ENCODE results near the gene ANO10. TPM values are rescaled to one million over a fixed set of nuclear protein-coding genes. Genes with fewer than 3 reads are reported as not detected.

ANO10 gene
- total and polyA plus RNA-seq, 2 donors (not counting 3 experiments of a cell fraction or from before 2014, with no cell fraction given) = 28.4 to 45.8 TPM

DNA sequence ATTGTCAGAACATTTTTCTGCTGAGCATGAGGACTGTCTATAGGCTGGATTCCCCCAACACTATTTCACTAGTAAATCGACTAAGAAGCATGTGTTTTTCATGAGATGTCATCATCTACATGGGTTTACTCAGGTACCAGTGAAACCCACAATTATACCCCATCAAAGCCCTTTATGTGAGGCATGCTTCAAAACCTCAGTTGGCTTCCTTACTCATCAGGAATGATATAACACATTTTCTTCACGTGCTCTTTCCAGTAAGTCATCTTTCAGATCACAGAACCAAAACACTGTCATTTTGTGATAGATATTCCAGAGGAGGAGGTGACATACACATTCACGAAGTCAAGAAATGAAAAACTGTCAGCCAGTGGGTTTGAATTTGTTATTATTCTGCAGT, 116.5 kb downstream of the ANO10 start:
- no peak for FAIRE-seq
- no TSS peak for BruUV-seq (replicated peaks)
- Histone ChIP-seq H3K27ac (ENCODE audit: insufficient read depth, low read depth, low read length) (no peak overlapping the region), H3K79me2 (ENCODE audit: control insufficient read depth, insufficient read depth, low read length) (peaks cover 6% of the 10 kb centered on the region), H4K20me1 (replicated peaks; ENCODE audit: control insufficient read depth, extremely low read depth, insufficient read depth, low read length) (no peaks in the 10 kb centered on the region), H3K4me1 (ENCODE audit: control insufficient read depth, extremely low read depth, insufficient read depth, low read length) (peaks cover 18% of the 10 kb centered on the region), H3K4me3 (replicated peaks in 1 of 3; ENCODE audit: insufficient read depth in 1 of 3, low read depth in 1 of 3, low read length in 3 of 3) (no peak overlapping the region), H3K9me1 (replicated peaks; ENCODE audit: control insufficient read depth, extremely low read depth, insufficient read depth, low read length) (no peaks in the 10 kb centered on the region), H3K36me3 (ENCODE audit: control insufficient read depth in 2 of 2, extremely low read depth in 1 of 2, insufficient read depth in 2 of 2, low read length in 2 of 2) (no peaks in the 10 kb centered on the region), H3K4me2 (ENCODE audit: insufficient read depth, low read length) (no peak overlapping the region), H2AFZ (ENCODE audit: low read depth, low read length) (no peak overlapping the region), H3K27me3 (ENCODE audit: control insufficient read depth in 2 of 2, insufficient read depth in 2 of 2, low read length in 2 of 2) (no peaks in the 10 kb centered on the region), H3K9ac (replicated peaks; ENCODE audit: extremely low read depth, insufficient read depth, low read length) (no peak overlapping the region), H3K9me3 (replicated peaks; ENCODE audit: control insufficient read depth, insufficient read depth, low read length) (no peaks in the 10 kb centered on the region)
- no peak for TF ChIP-seq EZH2 (IDR thresholded peaks at IDR 0.05; ENCODE audit: borderline replicate concordance, low read depth, low read length, severe bottlenecking)
- TF ChIP-seq JUN (IDR thresholded peaks at IDR 0.05; ENCODE audit: borderline replicate concordance, insufficient read depth, insufficient read length, low read depth) = no peak
- TF ChIP-seq, protein P1, sequence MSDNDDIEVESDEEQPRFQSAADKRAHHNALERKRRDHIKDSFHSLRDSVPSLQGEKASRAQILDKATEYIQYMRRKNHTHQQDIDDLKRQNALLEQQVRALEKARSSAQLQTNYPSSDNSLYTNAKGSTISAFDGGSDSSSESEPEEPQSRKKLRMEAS (IDR thresholded peaks at IDR 0.05; ENCODE audit: insufficient read depth, insufficient read length) = no peak
- TF ChIP-seq, protein P2, sequence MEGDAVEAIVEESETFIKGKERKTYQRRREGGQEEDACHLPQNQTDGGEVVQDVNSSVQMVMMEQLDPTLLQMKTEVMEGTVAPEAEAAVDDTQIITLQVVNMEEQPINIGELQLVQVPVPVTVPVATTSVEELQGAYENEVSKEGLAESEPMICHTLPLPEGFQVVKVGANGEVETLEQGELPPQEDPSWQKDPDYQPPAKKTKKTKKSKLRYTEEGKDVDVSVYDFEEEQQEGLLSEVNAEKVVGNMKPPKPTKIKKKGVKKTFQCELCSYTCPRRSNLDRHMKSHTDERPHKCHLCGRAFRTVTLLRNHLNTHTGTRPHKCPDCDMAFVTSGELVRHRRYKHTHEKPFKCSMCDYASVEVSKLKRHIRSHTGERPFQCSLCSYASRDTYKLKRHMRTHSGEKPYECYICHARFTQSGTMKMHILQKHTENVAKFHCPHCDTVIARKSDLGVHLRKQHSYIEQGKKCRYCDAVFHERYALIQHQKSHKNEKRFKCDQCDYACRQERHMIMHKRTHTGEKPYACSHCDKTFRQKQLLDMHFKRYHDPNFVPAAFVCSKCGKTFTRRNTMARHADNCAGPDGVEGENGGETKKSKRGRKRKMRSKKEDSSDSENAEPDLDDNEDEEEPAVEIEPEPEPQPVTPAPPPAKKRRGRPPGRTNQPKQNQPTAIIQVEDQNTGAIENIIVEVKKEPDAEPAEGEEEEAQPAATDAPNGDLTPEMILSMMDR (IDR thresholded peaks at IDR 0.05; ENCODE audit: extremely low read depth in 1 of 2, insufficient read depth in 1 of 2, low read depth in 1 of 2, low read length in 2 of 2) = no peak
- no peak for TF ChIP-seq GATA2 (IDR thresholded peaks at IDR 0.05; ENCODE audit: insufficient read depth, insufficient read length, low read depth, low read length)
- no peak for TF ChIP-seq POLR2A (IDR thresholded peaks at IDR 0.05; ENCODE audit: low read depth, low read length)
- no peak for TF ChIP-seq FOS (IDR thresholded peaks at IDR 0.05; ENCODE audit: borderline replicate concordance, insufficient read depth, low read length)
- TF ChIP-seq MYC (IDR thresholded peaks at IDR 0.05; ENCODE audit: low read depth, low read length) = no peak
- no peak for TF ChIP-seq POLR2AphosphoS5 (IDR thresholded peaks at IDR 0.05; ENCODE audit: insufficient read depth, low read depth, low read length)
- dilution Hi-C loops (cut with MboI; ENCODE audit: extremely low pct_ligation_motif_present, low sequenced_read_pairs) (no loop called here), intact Hi-C loops (cut with micrococcal nuclease) (no loop called here)
- DNase-seq (ENCODE audit: low read depth, low spot score) = no peak
- POLR2A ChIA-PET = no interaction called here
- CTCF ChIA-PET = no interaction called here
